ENCODE results near the gene PIAS4. TPM values are rescaled to one million over a fixed set of nuclear protein-coding genes. Genes with fewer than 3 reads are reported as not detected.

Gene PIAS4
- total and polyA plus RNA-seq, 2 of the 13 experiments (the other 11 are each of a cell fraction or from before 2014, with no cell fraction given), result 9.0 to 20.1 TPM

- TF ChIP-seq, protein P1, sequence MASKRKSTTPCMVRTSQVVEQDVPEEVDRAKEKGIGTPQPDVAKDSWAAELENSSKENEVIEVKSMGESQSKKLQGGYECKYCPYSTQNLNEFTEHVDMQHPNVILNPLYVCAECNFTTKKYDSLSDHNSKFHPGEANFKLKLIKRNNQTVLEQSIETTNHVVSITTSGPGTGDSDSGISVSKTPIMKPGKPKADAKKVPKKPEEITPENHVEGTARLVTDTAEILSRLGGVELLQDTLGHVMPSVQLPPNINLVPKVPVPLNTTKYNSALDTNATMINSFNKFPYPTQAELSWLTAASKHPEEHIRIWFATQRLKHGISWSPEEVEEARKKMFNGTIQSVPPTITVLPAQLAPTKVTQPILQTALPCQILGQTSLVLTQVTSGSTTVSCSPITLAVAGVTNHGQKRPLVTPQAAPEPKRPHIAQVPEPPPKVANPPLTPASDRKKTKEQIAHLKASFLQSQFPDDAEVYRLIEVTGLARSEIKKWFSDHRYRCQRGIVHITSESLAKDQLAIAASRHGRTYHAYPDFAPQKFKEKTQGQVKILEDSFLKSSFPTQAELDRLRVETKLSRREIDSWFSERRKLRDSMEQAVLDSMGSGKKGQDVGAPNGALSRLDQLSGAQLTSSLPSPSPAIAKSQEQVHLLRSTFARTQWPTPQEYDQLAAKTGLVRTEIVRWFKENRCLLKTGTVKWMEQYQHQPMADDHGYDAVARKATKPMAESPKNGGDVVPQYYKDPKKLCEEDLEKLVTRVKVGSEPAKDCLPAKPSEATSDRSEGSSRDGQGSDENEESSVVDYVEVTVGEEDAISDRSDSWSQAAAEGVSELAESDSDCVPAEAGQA (IDR thresholded peaks at IDR 0.05; ENCODE audit: low read depth), result no peak
- TF ChIP-seq, protein P1 (CRISPR knock-in tag; IDR thresholded peaks at IDR 0.05; ENCODE audit: borderline replicate concordance), result no peak
- peak; percentile 20; the same call in 1 of the 2 replicates for TF ChIP-seq KDM2A (CRISPR knock-in tag; IDR thresholded peaks at IDR 0.05; ENCODE audit: borderline replicate concordance, low read depth)
- TF ChIP-seq ZBTB7B (CRISPR knock-in tag; IDR thresholded peaks at IDR 0.05), result no peak
- TF ChIP-seq ZNF451 (CRISPR knock-in tag; IDR thresholded peaks at IDR 0.05), result no peak
- no peak for TF ChIP-seq ZNF17 (CRISPR knock-in tag; IDR thresholded peaks at IDR 0.05)
- peak; percentile 88 for TF ChIP-seq PATZ1 (CRISPR knock-in tag; IDR thresholded peaks at IDR 0.05)
- no peak for TF ChIP-seq SMARCE1 (IDR thresholded peaks at IDR 0.05; ENCODE audit: borderline replicate concordance)
- peak; percentile 59; the same call in 1 of the 2 replicates for TF ChIP-seq RBFOX2 (IDR thresholded peaks at IDR 0.05; ENCODE audit: low read depth, low read length)
- no peak for TF ChIP-seq GATAD2A (CRISPR knock-in tag; IDR thresholded peaks at IDR 0.05)
- no peak for TF ChIP-seq ZNF746 (CRISPR knock-in tag; IDR thresholded peaks at IDR 0.05)
- no peak for TF ChIP-seq U2AF2 (IDR thresholded peaks at IDR 0.05; ENCODE audit: low read depth, low read length)
- no peak for TF ChIP-seq NR0B2 (CRISPR knock-in tag; IDR thresholded peaks at IDR 0.05)
- no peak for TF ChIP-seq HOXD1 (CRISPR knock-in tag; IDR thresholded peaks at IDR 0.05)
- TF ChIP-seq NCOA1 (CRISPR knock-in tag; IDR thresholded peaks at IDR 0.05), result no peak
- no peak for TF ChIP-seq HIVEP1 (CRISPR knock-in tag; IDR thresholded peaks at IDR 0.05)
- TF ChIP-seq GPN1 (CRISPR knock-in tag; IDR thresholded peaks at IDR 0.05; ENCODE audit: borderline replicate concordance), result no peak
- no peak for TF ChIP-seq HNF4A (CRISPR knock-in tag; IDR thresholded peaks at IDR 0.05)
- TF ChIP-seq, protein P2, sequence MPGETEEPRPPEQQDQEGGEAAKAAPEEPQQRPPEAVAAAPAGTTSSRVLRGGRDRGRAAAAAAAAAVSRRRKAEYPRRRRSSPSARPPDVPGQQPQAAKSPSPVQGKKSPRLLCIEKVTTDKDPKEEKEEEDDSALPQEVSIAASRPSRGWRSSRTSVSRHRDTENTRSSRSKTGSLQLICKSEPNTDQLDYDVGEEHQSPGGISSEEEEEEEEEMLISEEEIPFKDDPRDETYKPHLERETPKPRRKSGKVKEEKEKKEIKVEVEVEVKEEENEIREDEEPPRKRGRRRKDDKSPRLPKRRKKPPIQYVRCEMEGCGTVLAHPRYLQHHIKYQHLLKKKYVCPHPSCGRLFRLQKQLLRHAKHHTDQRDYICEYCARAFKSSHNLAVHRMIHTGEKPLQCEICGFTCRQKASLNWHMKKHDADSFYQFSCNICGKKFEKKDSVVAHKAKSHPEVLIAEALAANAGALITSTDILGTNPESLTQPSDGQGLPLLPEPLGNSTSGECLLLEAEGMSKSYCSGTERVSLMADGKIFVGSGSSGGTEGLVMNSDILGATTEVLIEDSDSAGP (CRISPR knock-in tag; IDR thresholded peaks at IDR 0.05; ENCODE audit: borderline replicate concordance), result no peak
- no peak for TF ChIP-seq ONECUT2 (CRISPR knock-in tag; IDR thresholded peaks at IDR 0.05)
- no peak for TF ChIP-seq LBX2 (CRISPR knock-in tag; IDR thresholded peaks at IDR 0.05; ENCODE audit: borderline replicate concordance)
Measured at GRCh38 chr19:4066176-4066606, 58.7 kb downstream of the PIAS4 start (continued).

Measured in HepG2 (cell line).